OCI-LY7 (cell line): ENCODE data around the gene OSBPL6. TPM values are rescaled to one million over a fixed set of nuclear protein-coding genes. Genes with fewer than 3 reads are reported as not detected.

Experiments used
- BruUV-seq: library from RNA; stranded (reverse); fragments of 400-500 nt; replicated peaks from 2 replicates; lab custom pipeline; 2021; lab: Mats Ljungman, UMichigan
- CTCF ChIA-PET: fragments of 300-600 bp; sonication (Branson Sonifier 250); formaldehyde crosslinking; loops from one replicate; lab custom pipeline; 2022; ENCODE audit warnings: antibody characterized with exemption; ENCODE audit not compliant: unreplicated experiment; lab: Charles Lee
- POLR2A ChIA-PET: fragments of 300-600 bp; sonication (Branson Sonifier 250); formaldehyde crosslinking; loops from one replicate; lab custom pipeline; 2022; ENCODE audit warnings: antibody characterized with exemption; lab: Charles Lee
- DNase-seq: peaks from one replicate; pipeline ENCODE4 v3.0.0-alpha.2; 2015; ENCODE audit warnings: low spot score
- H2AFZ ChIP-seq: fragments of 200-600 bp; sonication (generic), shearing (Covaris generic); 2 replicates; pipeline ENCODE4 v1.6.1; 2014; ENCODE audit warnings: mild to moderate bottlenecking, antibody characterized with exemption, low read length, moderate library complexity
- H3K27ac ChIP-seq: fragments of 200-600 bp; sonication (generic); 2 replicates; pipeline ENCODE4 v1.5.1; 2014; ENCODE audit warnings: mixed run types, low read depth, mild to moderate bottlenecking, moderate library complexity, low read length, inconsistent platforms; ENCODE audit not compliant: poor library complexity, severe bottlenecking
- H3K36me3 ChIP-seq: fragments of 200-600 bp; sonication (generic); 2 replicates; pipeline ENCODE4 v1.6.1; 2014; ENCODE audit warnings: mild to moderate bottlenecking, antibody characterized with exemption, low read length, moderate library complexity, mixed read lengths; ENCODE audit not compliant: insufficient read depth
- H3K4me1 ChIP-seq: fragments of 200-600 bp; sonication (generic); 2 replicates; pipeline ENCODE4 v1.5.1; 2014; ENCODE audit warnings: mild to moderate bottlenecking, low read length; ENCODE audit not compliant: insufficient read depth, poor library complexity, severe bottlenecking
- H3K4me2 ChIP-seq: fragments of 200-600 bp; sonication (generic); 2 replicates; pipeline ENCODE4 v1.6.1; 2014; ENCODE audit warnings: mild to moderate bottlenecking, low read length
- H3K4me3 ChIP-seq: fragments of 200-600 bp; sonication (generic); 2 replicates; pipeline ENCODE4 v1.5.1; 2014; ENCODE audit warnings: mild to moderate bottlenecking, low read depth, low read length; ENCODE audit not compliant: poor library complexity, severe bottlenecking
- H3K79me2 ChIP-seq: fragments of 200-600 bp; sonication (generic); 2 replicates; pipeline ENCODE4 v1.6.1; 2016; ENCODE audit warnings: low read depth, mild to moderate bottlenecking, low read length, moderate library complexity, mixed read lengths; ENCODE audit not compliant: insufficient read depth
- H3K9me2 ChIP-seq: fragments of 200-600 bp; sonication (generic); 2 replicates; pipeline ENCODE4 v1.6.1; 2016; ENCODE audit warnings: mild to moderate bottlenecking, low read length, mixed read lengths; ENCODE audit not compliant: insufficient read depth
- H3K9me3 ChIP-seq: fragments of 200-600 bp; sonication (generic); 2 replicates; pipeline ENCODE4 v1.6.1; 2014; ENCODE audit warnings: mild to moderate bottlenecking, mixed run types, low read length, mixed read lengths
- H4K20me1 ChIP-seq: fragments of 200-600 bp; sonication (generic); 2 replicates; pipeline ENCODE4 v1.6.1; 2014; ENCODE audit warnings: mild to moderate bottlenecking, antibody characterized with exemption, low read length, moderate library complexity, mixed read lengths; ENCODE audit not compliant: insufficient read depth
- EZH2phosphoT487 ChIP-seq: fragments of 200-600 bp; sonication (generic); IDR thresholded peaks from 2 replicates; pipeline ENCODE4 v1.6.1; 2018; ENCODE audit warnings: low read depth, borderline replicate concordance, mild to moderate bottlenecking, mixed run types, antibody characterized with exemption, low read length, moderate library complexity, mixed read lengths
- intact Hi-C: fragments of 100-400 bp; cut with micrococcal nuclease; formaldehyde crosslinking; loops from one replicate; pipeline ENCODE4 v1.10.0; 2022; ENCODE audit not compliant: unreplicated experiment
- total RNA-seq, 2 experiments: library from RNA; depleted of rRNA in 1 of 2; stranded (reverse); fragments of >200 nt in 1 of 2; shearing (Covaris generic) in 1 of 2; gene quantifications; 2 replicates each; pipeline ENCODE4 v1.2.3, GENCODE V29; 2014 to 2022
- TF ChIP-seq, protein P1 (sequence below): fragments of 200-600 bp; sonication (generic); conservative IDR thresholded peaks from 2 replicates; pipeline ENCODE4 v1.5.1; 2014; ENCODE audit warnings: mild to moderate bottlenecking, antibody characterized with exemption, low read length, moderate library complexity, mixed read lengths

The OSBPL6 gene
- total RNA-seq, 2 experiments from 2014 or later, result not detected

GRCh38 chr2:178441426-178441825 is 247.1 kb downstream of the OSBPL6 start:
- Histone ChIP-seq H3K79me2 (no peaks in the 10 kb centered on the region), H2AFZ (no peak overlapping the region), H3K4me1 (no peaks in the 10 kb centered on the region), H3K27ac (no peak overlapping the region), H3K9me2 (no peaks in the 10 kb centered on the region), H3K36me3 (peaks cover 98% of the 10 kb centered on the region), H4K20me1 (no peaks in the 10 kb centered on the region), H3K9me3 (no peaks in the 10 kb centered on the region), H3K4me3 (no peak overlapping the region), H3K4me2 (no peak overlapping the region)
- no TSS peak for BruUV-seq
- POLR2A ChIA-PET, result interaction anchor here (0.6 to 0.9 kb wide), 3 partner anchors 9 to 41 kb away, joined by 3 to 5 read pairs (median 3); no protein-coding TSS in a partner anchor
- CTCF ChIA-PET, result interaction anchor here (0.9 to 1.0 kb wide), 2 partner anchors 9 to 26 kb away, joined by 3 to 4 read pairs; no protein-coding TSS in a partner anchor
- DNase-seq, result no peak
- intact Hi-C loops, result no loop called here
- TF ChIP-seq EZH2phosphoT487, result no peak
- TF ChIP-seq, protein P1, sequence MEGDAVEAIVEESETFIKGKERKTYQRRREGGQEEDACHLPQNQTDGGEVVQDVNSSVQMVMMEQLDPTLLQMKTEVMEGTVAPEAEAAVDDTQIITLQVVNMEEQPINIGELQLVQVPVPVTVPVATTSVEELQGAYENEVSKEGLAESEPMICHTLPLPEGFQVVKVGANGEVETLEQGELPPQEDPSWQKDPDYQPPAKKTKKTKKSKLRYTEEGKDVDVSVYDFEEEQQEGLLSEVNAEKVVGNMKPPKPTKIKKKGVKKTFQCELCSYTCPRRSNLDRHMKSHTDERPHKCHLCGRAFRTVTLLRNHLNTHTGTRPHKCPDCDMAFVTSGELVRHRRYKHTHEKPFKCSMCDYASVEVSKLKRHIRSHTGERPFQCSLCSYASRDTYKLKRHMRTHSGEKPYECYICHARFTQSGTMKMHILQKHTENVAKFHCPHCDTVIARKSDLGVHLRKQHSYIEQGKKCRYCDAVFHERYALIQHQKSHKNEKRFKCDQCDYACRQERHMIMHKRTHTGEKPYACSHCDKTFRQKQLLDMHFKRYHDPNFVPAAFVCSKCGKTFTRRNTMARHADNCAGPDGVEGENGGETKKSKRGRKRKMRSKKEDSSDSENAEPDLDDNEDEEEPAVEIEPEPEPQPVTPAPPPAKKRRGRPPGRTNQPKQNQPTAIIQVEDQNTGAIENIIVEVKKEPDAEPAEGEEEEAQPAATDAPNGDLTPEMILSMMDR, result no peak

GRCh38 chr2:178448968-178449661 is 254.8 kb downstream of the OSBPL6 start:
- intact Hi-C loops, result no loop called here
- Histone ChIP-seq H4K20me1 (peaks cover 8% of the 10 kb centered on the region; the same call in 1 of the 2 replicates), H3K36me3 (peaks cover 46% of the 10 kb centered on the region), H3K4me3 (peak overlapping the region; percentile 82), H3K4me1 (peaks cover 23% of the 10 kb centered on the region), H3K4me2 (peak overlapping the region; percentile 85), H3K27ac (peak overlapping the region; percentile 85), H3K9me3 (no peaks in the 10 kb centered on the region), H3K79me2 (peaks cover 34% of the 10 kb centered on the region), H2AFZ (no peak overlapping the region), H3K9me2 (no peaks in the 10 kb centered on the region)
- TF ChIP-seq EZH2phosphoT487, result no peak
- TF ChIP-seq, protein P1, result no peak
- ChIA-PET CTCF (interaction anchor here (1.5 kb wide), 1 partner anchor 34 kb away, joined by 4 read pairs; no protein-coding TSS in a partner anchor), POLR2A (interaction anchor here (0.6 to 2.5 kb wide), 7 partner anchors 8 to 1045 kb away, joined by 3 to 21 read pairs (median 3); no protein-coding TSS in a partner anchor)
- peak; percentile 12 for DNase-seq
- TSS peak; percentile 56 for BruUV-seq
